GM19099 (cell line): Measurements from ENCODE around the gene KRTAP10-10.

ENCODE experiments used
- POLR2A ChIP-seq: IDR thresholded peaks from 3 replicates; pipeline ENCODE4 v1.6.1; 2011; ENCODE audit warnings: low read depth; ENCODE audit not compliant: insufficient read length; ENCODE audit errors: extremely low read depth

The KRTAP10-10 gene

GRCh38 chr21:44616591-44616926 lies 20.6 kb upstream of the KRTAP10-10 start:
- no peak for TF ChIP-seq POLR2A

- no peak for TF ChIP-seq POLR2A
Measured at GRCh38 chr21:44617071-44617501, 20.1 kb upstream of the KRTAP10-10 start.

GRCh38 chr21:44618504-44618903 lies 18.7 kb upstream of the KRTAP10-10 start:
- TF ChIP-seq POLR2A = no peak

GRCh38 chr21:44618909-44619308 lies 18.2 kb upstream of the KRTAP10-10 start:
- no peak for TF ChIP-seq POLR2A

GRCh38 chr21:44619886-44620285 lies 17.3 kb upstream of the KRTAP10-10 start:
- TF ChIP-seq POLR2A = no peak

- no peak for TF ChIP-seq POLR2A
Measured at GRCh38 chr21:44623575-44623974, 13.6 kb upstream of the KRTAP10-10 start.

- no peak for TF ChIP-seq POLR2A
Measured at GRCh38 chr21:44625756-44626155, 11.4 kb upstream of the KRTAP10-10 start.

- no peak for TF ChIP-seq POLR2A
Measured at GRCh38 chr21:44626262-44626661, 10.9 kb upstream of the KRTAP10-10 start.

GRCh38 chr21:44626673-44627143 lies 10.4 kb upstream of the KRTAP10-10 start, which contains the start of gene KRTAP10-9:
Gene KRTAP10-9 (plus strand): TSS chr21:44627093. CDS start chr21:44627172, 79 bp downstream.
- no peak for TF ChIP-seq POLR2A

- TF ChIP-seq POLR2A = no peak
Measured at GRCh38 chr21:44628707-44629391, 8.3 kb upstream of the KRTAP10-10 start.

GRCh38 chr21:44630440-44630839 lies 6.7 kb upstream of the KRTAP10-10 start:
- TF ChIP-seq POLR2A = no peak

GRCh38 chr21:44632067-44632466 lies 5.1 kb upstream of the KRTAP10-10 start:
- no peak for TF ChIP-seq POLR2A

GRCh38 chr21:44636209-44637017 lies 743 bp upstream of the KRTAP10-10 start:
- no peak for TF ChIP-seq POLR2A

GRCh38 chr21:44639331-44639655 lies 2.1 kb downstream of the KRTAP10-10 start:
- no peak for TF ChIP-seq POLR2A

- TF ChIP-seq POLR2A = no peak
Measured at GRCh38 chr21:44640761-44641160, 3.6 kb downstream of the KRTAP10-10 start.

- TF ChIP-seq POLR2A = no peak
Measured at GRCh38 chr21:44643741-44644310, 6.7 kb downstream of the KRTAP10-10 start.
